ENCODE results near the gene RFX3. TPM values are rescaled to one million over a fixed set of nuclear protein-coding genes. Genes with fewer than 3 reads are reported as not detected.

Gene RFX3
- total RNA-seq, 1 experiment from 2014 or later = 9.9 TPM

GRCh38 chr9:3343671-3344070 is 182.1 kb downstream of the RFX3 start:
- Histone ChIP-seq H3K79me1 (ENCODE audit: insufficient read depth, low read depth, low read length, poor library complexity, severe bottlenecking) (no peaks in the 10 kb centered on the region), H4K20me1 (ENCODE audit: control insufficient read depth, insufficient read depth, insufficient read length) (no peaks in the 10 kb centered on the region), H3K27me3 (ENCODE audit: insufficient read depth, low read length) (no peaks in the 10 kb centered on the region), H3K27ac (ENCODE audit: insufficient read length, low read depth, low read length) (no peak overlapping the region), H2BK12ac (ENCODE audit: insufficient read length, low read depth, low read length) (no peak overlapping the region), H2BK20ac (ENCODE audit: low read depth, low read length, poor library complexity, severe bottlenecking) (no peak overlapping the region), H2BK15ac (ENCODE audit: low read depth, low read length) (no peak overlapping the region), H3K9ac (ENCODE audit: extremely low read depth, insufficient read length, low read length) (no peak overlapping the region), H2BK5ac (ENCODE audit: insufficient read length, low read length) (no peak overlapping the region), H3K4ac (ENCODE audit: low read depth, low read length) (no peak overlapping the region), H3K79me2 (ENCODE audit: insufficient read depth, low read length) (no peaks in the 10 kb centered on the region), H4K8ac (replicated peaks; ENCODE audit: insufficient read length, low read depth, low read length) (no peak overlapping the region), H3K18ac (ENCODE audit: insufficient read length, low read depth, low read length) (no peak overlapping the region), H4K91ac (ENCODE audit: insufficient read length, low read depth, low read length) (no peak overlapping the region), H3K14ac (ENCODE audit: insufficient read depth, low read length) (no peak overlapping the region), H3K4me1 (ENCODE audit: insufficient read depth, low read length) (no peaks in the 10 kb centered on the region), H3K23ac (ENCODE audit: insufficient read length, low read depth, low read length) (no peak overlapping the region), H3K56ac (ENCODE audit: insufficient read length, low read depth, low read length) (no peak overlapping the region), H2AFZ (ENCODE audit: low read length) (no peak overlapping the region), H3K23me2 (ENCODE audit: insufficient read length, low read depth, low read length, poor library complexity, severe bottlenecking) (no peaks in the 10 kb centered on the region), H3K4me2 (ENCODE audit: insufficient read depth, insufficient read length, low read length) (no peak overlapping the region), H3T11ph (ENCODE audit: low read length) (no peak overlapping the region), H3K9me3 (ENCODE audit: control insufficient read depth, low read depth, low read length) (no peaks in the 10 kb centered on the region), H2AK5ac (ENCODE audit: insufficient read length, low read length) (no peak overlapping the region), H4K5ac (ENCODE audit: insufficient read length, low read depth, low read length) (no peak overlapping the region), H2BK120ac (ENCODE audit: low read depth, low read length, poor library complexity, severe bottlenecking) (no peak overlapping the region)
- no peak overlapping the region for H3K4me3 Mint-ChIP-seq
- no peaks in the 10 kb centered on the region for H3K27me3 Mint-ChIP-seq (ENCODE audit: low read depth)
- H3K9me3 Mint-ChIP-seq = peaks cover 3 to 4% of the 10 kb centered on the region in 2 experiments; a peak in 2 of 5 replicates
- no peak for TF ChIP-seq CTCF (conservative IDR thresholded peaks at IDR 0.05)
- H3K27ac Mint-ChIP-seq = no peak overlapping the region
- DNase-seq = no peak
- H3K4me1 Mint-ChIP-seq = no peaks in the 10 kb centered on the region
- H3K36me3 Mint-ChIP-seq (ENCODE audit: insufficient read depth in 1 of 3, low read depth in 3 of 3) = peaks cover 3 to 10% (median 3%) of the 10 kb centered on the region in 3 experiments

Data from H9 (cell line).